ENCODE measurements around the gene CHD6.

Gene CHD6

DNA sequence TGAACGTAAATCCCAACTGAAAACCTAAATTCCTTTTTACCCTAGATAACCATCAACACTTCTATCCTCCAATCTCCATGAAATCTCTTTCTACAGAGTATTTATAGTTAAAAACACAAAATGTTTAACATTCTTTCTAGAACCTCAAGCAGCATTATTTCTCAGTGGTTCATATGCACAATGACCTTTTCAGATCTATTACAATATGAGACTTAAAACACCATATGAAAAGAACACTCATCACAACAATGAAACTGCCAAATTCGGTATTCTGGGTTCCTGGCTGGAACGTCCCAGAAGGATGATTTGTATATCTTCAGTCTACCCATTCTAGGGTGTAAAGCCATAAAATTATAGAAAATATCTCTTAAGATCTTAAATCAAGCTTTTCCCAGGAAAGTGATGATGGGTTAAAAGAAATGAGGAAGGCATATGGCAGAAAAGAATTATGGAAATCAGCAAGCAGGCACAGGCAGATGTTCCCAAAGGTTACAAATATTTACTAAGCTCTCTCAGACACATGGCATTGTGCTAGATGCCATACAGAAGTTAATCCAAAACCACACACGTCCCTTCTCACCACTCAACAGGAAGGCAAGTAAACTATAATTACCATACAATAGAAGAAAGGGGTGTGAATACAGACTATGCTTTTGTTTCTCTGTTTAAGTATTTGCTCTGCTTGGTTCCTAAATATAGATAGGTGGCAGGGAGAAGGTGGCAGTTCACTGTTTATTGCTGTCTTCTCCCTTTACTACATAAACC is 118.0 kb downstream of the CHD6 start:
- no peak for FAIRE-seq

DNA sequence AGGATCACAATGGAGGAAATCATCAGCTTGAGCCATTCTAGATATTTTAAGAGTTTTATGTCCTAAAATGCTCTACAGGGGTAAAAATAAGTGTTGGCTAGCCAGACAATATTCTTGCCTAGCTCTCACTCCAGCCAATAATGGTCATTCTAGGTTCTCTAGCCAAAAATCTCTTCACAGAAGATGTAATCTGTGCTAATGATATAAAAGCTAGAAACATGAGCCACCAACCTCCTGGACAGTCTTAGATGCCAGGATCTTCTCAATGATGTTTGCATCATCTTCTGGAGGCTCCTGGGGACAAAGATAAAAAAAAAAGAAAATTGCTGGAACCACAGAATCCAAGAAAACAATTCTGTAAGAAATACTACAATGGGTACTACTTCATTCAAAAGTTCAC is 119.1 kb downstream of the CHD6 start:
- FAIRE-seq, result no peak

DNA sequence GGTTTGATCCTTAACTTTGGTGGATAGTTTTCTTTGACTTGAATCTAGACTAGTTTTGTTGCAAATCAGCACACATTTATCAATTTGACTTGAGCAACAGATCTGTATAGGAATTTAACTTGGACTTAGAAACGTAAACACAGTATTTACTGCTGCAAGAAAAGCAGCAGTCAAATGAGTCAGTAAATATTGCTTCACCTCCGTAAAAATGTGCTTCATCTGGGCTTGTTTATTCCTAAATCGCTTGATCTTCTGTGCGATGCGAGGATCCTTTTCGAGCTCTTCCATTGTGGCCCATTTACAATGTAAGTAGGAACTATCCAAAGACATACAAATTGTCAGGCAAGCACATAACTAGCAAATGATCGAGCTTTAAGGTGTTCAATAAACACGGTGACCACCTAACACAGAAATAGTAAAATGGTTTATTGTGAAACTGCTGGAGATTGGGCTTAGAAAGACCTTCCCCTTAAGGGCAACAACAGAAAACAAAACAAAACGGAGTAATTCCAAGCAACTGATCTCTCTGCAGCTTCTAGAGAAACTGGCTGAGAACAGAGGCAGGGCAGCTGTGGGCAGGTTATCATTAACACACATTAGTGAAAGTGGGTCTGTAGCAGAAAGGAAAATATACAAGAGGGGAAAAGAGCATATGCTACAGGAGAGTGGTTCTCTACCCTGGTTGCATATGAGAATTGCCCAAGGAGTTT is 120.8 kb downstream of the CHD6 start:
- no peak for FAIRE-seq

DNA sequence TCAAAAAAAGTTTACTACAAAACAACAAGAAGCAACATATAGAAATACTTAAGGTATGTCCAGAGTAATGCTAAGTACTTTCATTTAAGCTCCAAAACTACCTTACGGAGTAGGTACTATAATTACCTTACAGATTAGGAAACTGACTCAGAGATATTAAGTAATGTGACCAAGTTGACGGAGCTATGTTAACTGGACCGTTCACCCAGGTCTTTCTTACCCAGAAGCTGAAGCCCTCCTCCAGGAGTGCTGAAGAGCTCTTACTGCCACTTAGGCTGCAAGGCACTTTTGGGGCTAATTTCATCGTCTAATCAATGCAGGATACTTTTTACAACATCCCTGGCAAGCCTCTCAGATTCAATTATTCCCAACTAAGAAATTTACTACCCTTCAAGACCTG is 123.7 kb downstream of the CHD6 start:
- no peak for FAIRE-seq

DNA sequence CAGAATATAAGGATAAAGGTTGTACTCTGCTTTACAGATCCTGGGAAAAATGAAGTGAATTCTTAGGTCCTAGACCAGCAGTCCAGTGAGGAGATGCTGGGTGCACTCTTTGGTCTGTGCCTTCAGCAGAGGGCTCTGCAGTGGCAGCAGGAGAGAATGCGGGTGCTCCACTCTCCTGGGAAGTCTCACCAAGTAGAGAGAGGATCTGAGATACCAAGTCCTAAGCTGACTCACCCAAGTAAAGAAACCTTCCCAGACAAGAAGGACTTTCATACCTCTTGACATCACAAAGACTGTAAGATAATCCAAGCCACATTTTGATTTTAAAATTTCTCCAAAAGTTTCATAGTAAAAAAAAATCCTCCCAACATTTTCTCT is 134.6 kb downstream of the CHD6 start:
- no peak for FAIRE-seq

DNA sequence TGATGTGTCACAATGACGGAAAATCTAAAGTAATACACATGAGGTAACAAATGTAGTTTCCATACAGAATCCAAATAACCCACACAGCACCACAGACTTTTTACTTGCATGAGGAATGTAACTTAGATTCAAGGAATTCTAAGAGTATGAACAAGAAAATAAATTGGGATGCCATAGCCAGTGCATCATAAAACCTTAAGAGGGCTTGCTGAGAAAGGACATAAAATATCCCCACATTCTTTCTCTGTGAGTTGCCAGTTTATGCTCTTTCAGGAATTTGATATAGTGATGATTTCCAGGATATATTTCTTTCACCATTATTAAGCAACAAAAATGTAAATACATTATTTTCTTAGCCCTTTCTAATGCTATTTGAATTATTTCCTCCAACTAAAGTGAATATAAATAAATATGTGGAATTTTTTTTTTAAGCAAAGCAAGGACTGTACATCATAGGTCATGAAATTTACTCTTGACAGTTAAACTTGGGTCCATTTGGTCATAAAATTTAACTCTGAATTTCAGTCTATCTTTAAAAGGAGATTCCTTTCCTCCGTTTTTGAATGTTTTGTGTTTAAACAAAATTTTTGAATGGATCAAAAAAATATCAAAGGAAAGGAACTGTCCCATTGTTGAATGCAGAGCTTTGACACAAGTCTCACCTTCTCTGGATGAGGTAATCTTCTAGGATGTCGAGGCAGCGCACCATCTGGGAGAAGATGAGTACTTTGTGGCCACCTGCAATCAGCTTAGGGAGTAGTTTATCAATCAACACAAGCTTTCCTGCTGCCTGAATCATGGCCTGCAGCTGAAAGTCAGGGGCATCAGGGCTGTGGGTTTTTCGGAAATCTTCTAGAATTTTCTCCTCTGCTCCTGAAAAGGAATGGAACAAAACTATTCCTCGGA is 135.3 kb downstream of the CHD6 start:
- FAIRE-seq, result no peak

DNA sequence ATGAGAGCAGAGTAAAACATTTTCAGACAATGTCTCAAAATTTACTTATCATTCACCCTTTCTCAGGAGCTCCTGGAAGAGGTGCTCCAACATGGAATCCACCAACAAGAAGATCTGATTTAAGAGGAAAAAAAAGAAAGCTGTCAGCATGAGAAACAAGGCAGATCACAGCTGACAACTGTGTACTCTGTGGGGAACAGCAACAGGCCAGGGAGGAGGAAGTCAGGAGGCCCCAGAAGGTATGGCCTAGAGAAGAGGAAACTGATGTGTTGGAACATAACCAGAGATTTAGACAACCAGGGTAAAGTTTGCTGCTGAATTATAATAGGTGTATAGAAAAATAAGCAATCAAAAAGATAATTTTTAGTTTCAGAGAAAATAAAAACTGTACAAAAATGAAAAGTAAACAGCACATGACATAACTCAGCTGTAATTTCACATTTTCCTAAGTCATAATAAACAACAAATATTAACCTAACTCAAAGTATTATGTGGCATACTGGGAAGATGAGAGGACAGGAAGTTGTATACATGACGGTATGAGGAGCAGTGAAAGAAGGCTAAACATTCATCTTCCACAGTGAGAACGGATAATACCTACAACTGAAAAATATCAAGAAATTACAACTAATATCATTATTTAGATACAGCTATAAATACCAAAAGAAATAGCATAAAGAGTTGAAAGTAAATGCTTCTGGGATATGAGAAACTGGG is 138.0 kb downstream of the CHD6 start:
- FAIRE-seq, result no peak

DNA sequence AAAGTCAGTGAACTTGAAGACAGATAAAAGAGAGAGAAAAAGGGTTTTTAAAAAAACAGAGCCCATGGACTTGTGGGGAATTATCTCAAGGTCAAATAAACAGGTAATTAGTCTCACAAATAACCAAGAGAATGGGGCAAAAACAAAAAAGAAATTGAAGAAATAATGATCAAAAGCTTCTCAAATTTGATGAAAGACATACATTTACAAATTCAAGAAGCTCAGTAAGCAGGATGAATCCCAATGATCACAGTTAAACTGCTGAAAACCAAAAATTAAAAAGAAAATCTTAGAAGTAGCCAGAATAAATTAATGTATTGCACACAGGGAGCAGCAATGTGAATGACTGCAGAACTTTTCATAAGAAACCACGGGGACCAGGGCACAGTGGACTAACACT is 139.1 kb downstream of the CHD6 start:
- FAIRE-seq, result no peak

DNA sequence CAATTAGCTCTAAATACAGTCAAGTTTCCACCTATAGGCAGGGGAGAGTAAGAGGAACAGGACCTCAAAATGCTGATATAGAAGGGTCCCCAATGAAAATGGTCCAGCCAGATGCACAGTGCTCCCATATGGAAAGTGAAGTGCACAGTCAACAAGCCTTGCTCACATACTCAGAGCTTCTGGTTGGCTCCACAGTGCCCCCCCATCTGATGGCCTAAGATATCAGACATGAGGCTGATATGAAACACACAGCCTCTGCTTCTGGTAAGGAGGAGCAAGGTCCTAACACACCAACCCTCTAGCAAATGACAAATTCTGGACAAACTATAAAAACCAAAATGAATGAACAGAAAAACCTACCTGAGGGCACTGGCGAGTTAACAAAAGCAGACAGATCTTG is 140.2 kb downstream of the CHD6 start:
- no peak for FAIRE-seq

DNA sequence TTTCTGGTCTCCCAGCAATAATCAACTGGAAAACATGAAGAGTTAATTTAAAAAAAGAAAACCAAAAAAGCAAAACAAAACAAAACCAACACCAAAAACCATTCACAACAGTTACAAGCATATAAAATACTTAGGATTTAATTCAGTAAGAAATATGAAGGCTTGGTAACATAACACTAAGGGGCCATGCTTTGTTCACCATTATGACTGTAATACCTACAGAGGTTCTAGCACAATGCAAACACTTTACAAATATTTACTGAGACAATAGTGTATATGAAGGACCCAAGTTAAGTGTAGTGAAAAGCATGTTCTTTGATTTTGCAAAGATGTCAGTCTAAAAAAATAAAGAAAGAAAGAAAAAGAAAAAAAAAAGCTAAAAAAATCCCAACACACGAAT is 141.7 kb downstream of the CHD6 start:
- no peak for FAIRE-seq

DNA sequence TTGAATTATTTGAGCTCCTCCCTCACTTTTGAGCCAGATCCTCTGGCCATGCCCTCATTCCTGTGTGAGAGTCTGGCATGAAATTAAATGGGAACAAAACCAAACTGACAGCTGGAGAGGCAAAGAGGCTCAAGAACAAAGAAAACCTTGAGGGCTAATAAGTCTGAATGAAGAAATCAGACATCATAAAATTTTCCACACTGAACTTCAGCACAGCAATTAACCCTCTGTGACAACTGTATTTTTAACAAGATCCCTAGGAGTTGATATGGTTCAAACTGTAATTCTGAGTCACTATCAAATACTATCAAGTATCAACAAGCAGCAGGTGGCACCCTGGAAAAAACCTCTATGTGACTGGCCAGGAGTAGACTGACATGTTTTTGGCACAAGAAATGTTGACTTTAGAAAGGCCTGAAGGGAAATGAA is 142.2 kb downstream of the CHD6 start:
- peak; percentile 98 for FAIRE-seq

DNA sequence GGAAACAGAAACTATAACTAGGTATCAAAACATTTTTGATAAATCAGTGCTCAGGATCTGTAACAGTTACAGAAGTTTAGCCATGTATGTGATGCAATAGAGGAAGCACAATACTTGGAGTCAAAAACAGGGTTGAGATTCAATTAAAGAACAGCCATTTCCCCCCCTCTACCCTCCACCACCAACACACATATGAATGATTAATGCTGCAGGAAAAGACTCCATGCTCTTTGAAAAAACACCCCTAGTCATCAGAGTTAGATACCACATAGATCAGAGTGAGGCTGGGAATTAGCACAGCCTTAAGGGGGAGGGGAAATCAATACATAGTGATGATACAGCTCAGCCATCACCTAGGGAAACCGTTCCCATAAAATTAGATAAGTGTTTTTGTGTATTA is 142.7 kb downstream of the CHD6 start:
- FAIRE-seq, result no peak

DNA sequence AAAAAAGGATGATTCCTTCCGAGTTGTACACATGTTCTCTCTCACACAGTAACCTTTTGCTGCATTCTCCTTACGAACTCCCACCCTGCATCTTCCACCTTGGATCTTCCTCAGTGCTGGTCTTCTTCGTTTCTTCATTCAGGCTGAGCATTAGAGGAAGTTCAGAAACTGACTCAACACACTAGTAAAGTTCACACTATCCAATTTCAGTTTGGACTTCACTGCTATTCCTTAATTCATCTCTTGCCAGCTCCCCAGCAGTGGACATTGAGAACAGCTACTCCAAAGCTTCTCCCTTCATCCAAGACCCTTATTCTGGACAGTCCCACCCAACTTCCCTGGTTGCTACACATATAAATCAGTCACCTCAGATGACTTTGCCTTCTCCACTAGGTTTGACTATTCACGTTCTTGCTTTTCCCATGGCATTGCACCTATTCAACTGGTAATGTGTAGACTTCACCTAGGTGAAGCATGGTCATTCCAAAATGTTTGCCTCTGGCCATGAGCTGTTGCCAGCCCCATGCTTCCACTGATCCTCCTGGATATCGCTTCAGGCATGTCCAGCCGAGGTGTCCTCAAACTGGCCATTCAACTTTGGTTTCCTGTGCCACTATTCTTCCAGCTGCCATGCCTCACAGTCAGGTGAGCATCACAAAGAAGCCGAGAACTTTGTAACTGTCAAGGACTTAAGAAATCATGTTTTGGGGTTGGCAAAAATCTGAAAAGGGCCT is 147.6 kb downstream of the CHD6 start:
- FAIRE-seq, result no peak

DNA sequence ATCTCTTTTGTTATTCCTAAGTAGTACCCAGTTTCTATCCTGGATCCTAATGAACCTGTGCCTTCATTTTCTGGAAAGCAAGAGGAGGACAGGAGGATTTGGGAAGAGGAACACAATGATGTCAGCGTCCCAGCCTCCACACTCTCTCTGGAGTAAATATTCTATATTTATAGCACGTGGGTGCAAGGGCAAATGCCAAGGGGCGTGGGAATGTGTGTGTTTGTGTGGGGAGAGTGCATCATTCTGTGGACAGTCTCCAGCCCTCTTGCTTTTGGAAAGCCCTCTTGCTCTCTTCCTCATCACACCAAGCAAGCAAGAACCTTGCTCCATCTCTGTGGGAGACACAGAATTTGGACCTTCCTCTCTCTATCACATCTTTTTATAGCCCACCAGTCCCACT is 148.3 kb downstream of the CHD6 start:
- FAIRE-seq, result no peak

DNA sequence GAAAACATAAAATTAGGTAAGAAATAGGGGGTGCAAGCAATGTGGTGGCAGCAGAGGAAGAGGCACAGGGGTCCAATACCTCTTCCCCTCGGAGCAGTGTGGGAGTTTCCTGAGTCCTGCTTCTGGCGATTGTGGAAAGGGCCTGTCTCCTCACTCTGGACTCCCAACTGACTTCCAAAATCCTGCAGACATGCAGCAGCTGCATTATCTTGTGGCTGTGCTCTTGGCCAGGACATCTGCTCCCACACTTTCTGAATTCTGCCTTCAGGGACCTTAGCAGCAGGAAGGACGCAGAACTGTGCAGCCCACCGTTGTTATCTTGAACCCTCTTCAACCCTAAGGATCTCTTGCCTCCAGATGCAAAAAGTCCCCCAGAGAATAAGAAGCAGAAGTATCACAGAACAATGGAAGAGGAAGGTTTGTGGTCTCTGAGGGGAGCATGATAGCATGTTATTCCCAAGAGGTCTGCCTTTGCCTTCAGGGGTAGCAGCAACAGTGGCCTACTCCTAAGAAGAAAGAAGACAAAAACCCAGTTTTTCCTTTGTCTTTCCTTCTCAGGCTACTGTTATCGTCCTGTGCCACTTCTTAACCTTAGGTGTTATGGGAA is 149.1 kb downstream of the CHD6 start:
- no peak for FAIRE-seq

DNA sequence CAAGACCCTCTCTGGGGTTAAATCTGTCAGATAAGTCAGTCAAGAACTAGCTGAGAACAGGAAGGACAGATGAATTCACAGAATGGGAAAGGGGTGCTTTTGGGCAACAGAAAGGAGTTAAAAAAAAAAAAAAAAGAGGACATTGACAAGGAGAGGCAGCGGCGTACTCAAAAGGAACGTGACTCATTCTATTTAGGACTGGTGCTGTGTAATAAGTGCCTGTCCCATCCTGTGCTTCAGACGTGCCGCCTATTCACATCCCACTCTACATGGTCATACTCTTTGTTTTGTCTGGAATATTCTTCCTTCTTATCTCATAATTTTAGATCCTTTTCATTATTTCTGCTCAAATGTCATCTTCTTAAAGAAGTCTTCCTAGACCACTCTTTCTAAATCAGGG is 150.5 kb downstream of the CHD6 start:
- FAIRE-seq, result no peak

DNA sequence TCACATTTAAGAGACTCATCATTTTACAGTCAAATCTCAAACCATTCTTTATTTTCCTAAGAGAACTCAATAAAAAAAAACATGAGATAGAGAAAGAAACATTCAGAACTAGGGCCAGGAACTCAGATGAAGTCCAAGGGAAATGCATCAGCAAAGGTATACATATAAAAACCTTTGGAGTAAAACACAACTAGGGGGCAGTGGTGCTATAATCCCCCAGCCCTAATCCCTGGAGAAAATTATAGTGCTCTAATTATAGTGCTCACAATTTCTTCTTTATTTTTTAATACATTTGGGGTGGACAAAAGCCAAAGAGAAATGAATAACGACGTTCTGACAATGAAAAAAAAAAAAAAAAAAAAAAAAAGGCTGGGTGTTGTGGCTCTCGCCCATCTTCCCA is 151.0 kb downstream of the CHD6 start:
- FAIRE-seq, result no peak

DNA sequence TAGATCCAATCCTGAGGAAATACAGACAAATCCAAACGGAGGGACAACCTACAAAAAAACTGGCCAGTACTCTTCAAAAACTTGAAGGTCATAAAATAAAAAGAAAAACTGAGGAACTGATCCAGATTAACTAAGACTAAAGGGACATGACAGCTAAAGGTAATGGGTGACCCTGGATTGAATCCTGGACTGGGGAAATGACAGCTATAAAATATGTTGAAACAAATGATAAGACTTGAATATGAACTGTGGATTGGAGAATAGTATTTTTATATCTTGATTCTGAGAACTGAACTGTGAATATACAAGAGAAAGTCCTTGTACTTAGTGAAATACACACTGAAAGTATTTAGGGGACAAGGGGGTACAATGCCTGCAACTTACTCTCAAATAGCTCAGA is 154.6 kb downstream of the CHD6 start:
- no peak for FAIRE-seq

DNA sequence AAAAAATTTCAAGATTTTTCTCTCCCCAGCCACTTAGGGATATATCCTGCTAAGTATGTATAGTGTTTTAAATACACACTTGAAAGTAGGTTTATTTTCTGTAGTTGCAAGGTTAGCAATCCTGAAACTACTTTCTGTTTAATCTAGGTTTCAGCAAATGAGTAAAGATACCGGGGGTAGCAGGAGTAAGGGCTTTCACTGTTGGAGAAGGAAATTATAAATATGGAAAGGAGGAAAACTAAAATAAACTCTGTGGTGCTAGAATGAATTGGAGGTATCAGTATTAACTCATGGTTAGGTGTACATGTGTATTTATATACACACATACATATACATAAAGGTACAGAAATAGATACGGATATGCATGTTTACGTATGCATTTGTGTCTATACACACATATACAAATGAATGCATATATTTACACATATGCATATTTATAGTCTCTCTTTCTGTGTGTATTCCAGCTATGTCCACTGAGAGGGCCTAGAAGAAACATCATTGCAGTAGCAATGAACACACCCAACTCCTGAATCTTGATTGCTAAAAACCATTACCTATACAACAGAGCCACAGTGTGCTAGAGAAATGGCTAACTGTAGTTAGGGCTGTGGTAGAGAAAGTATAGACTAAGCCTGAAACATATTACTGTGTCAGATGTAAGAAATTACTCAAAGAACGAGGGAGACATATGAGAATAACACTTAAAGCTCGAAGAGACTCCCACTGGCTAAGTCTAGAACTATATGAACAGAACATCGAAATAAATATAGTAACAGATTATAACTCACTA is 155.6 kb downstream of the CHD6 start:
- no peak for FAIRE-seq

DNA sequence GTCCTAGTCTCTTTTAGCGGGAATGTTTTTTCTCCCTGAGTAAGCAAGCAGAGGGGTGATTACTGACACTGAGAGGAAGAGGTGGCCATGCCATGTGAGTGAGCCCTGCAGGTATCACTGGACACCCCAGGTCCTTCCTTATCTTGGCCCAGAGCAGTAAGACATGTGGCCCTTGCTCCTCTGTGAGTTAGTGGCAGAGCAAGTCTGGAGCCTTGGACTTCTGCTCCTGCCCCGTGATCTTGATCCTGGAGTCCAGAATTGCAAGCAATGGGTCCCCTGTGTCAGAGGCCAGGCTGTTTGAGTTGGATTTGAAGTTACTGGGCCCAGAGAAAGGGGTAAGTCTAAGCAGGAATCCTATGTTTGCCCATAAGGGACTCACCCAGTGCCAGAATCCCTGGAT is 159.4 kb downstream of the CHD6 start:
- no peak for FAIRE-seq
